ENCODE results near the gene PGBD5. TPM values are rescaled to one million over a fixed set of nuclear protein-coding genes. Genes with fewer than 3 reads are reported as not detected.
"Not testable (repeated sequence)": the region's sequence is repeated elsewhere in the genome, so short reads cannot be mapped to it uniquely, and the experiment has no call there.

Gene PGBD5
- total RNA-seq, 1 donor from 2014 or later = 1.0 TPM

DNA sequence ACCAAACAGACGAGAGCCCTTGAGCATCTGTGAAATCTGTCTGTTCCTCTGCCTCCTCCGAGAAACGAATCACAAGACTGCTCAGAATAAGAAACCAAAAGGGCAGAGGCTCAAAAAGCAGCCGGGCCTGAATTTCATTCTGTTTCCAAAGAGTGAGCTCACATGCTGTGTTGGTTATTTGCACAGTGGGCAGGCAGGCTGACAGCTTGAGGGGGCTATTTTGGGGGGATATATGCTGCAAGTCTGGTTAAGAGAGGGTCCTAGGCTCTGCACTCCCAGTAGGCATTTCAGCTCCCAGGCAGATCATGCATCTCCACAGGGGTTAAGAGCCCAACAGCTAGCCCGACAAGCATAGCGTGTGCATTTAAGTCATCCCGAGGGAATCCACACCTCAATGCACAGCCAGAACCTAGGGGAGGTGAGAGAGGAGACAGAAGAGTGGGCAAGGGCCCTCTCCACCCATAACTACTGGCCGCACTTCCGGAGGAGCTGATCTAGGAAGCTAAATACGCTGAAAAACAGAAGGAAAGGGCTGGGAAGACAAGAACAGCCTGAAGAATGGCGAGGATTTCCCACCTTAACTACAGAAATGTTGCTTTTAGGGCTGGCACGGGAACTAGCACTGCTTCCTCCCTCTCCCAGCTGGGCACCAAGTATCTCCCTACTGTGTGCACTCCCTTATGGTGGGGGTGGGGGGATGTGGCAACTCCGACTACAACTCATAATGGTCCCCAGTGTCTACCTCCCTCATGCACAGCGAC, 3.7 kb downstream of the PGBD5 start:
- no peaks in the 10 kb centered on the region for H3K36me3 Mint-ChIP-seq (ENCODE audit: unreplicated experiment)
- H3K4me1 Mint-ChIP-seq (ENCODE audit: unreplicated experiment) = peaks cover 15% of the 10 kb centered on the region
- H3K27ac Mint-ChIP-seq (ENCODE audit: unreplicated experiment) = no peak overlapping the region
- H3K27me3 Mint-ChIP-seq (ENCODE audit: unreplicated experiment) = peaks cover 63% of the 10 kb centered on the region
- DNase-seq (ENCODE audit: extremely low spot score, unreplicated experiment) = no peak
- TF ChIP-seq, protein P1, sequence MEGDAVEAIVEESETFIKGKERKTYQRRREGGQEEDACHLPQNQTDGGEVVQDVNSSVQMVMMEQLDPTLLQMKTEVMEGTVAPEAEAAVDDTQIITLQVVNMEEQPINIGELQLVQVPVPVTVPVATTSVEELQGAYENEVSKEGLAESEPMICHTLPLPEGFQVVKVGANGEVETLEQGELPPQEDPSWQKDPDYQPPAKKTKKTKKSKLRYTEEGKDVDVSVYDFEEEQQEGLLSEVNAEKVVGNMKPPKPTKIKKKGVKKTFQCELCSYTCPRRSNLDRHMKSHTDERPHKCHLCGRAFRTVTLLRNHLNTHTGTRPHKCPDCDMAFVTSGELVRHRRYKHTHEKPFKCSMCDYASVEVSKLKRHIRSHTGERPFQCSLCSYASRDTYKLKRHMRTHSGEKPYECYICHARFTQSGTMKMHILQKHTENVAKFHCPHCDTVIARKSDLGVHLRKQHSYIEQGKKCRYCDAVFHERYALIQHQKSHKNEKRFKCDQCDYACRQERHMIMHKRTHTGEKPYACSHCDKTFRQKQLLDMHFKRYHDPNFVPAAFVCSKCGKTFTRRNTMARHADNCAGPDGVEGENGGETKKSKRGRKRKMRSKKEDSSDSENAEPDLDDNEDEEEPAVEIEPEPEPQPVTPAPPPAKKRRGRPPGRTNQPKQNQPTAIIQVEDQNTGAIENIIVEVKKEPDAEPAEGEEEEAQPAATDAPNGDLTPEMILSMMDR (IDR thresholded peaks at IDR 0.05) = no peak
- no peaks in the 10 kb centered on the region for H3K9me3 Mint-ChIP-seq (ENCODE audit: unreplicated experiment)
- no peak overlapping the region for H3K4me3 Mint-ChIP-seq (ENCODE audit: unreplicated experiment)

DNA sequence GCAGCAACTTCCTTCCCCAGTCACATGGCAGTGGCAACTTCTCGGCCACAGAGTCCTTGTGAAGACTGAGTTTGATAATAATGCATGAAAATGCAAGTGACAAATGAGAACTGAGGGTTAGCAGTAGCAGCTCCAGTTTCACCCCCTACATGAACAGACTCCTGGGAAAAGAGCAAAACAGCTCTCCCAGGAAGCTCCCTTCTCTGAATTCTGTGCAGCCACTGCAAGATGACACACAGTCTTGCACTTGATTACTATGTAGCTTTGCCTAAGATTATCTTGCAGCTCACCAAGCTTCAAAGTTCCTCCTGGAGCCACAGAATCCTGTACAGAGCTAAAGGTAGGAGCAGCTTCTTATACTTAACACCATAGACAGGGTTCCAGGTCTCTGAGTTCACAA, 4.7 kb downstream of the PGBD5 start:
- H3K4me3 Mint-ChIP-seq (ENCODE audit: unreplicated experiment) = no peak overlapping the region
- TF ChIP-seq, protein P1 (IDR thresholded peaks at IDR 0.05) = no peak
- H3K4me1 Mint-ChIP-seq (ENCODE audit: unreplicated experiment) = peaks cover 11% of the 10 kb centered on the region
- peaks cover 64% of the 10 kb centered on the region for H3K27me3 Mint-ChIP-seq (ENCODE audit: unreplicated experiment)
- no peak overlapping the region for H3K27ac Mint-ChIP-seq (ENCODE audit: unreplicated experiment)
- no peak for DNase-seq (ENCODE audit: extremely low spot score, unreplicated experiment)
- H3K36me3 Mint-ChIP-seq (ENCODE audit: unreplicated experiment) = no peaks in the 10 kb centered on the region
- H3K9me3 Mint-ChIP-seq (ENCODE audit: unreplicated experiment) = no peaks in the 10 kb centered on the region

DNA sequence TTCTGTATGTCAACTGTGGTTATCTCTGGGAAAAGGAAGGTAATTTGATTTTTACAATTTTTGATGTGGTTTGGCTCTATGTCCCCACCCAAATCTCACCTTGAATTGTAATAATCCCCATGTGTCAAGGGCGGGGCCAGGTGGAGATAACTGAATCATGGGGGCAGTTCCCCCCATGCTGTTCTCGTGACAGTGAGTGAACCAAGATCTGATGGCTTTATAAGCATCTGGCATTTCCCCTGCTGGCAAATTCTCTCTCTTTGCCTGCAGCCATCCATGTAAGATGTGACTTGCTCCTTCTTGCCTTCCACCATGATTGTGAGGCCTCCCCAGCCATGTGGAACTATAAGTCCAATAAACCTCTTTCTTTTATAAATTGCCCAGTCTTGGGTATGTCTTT, 5.8 kb downstream of the PGBD5 start:
- DNase-seq (ENCODE audit: extremely low spot score, unreplicated experiment) = peak; percentile 36
- H3K9me3 Mint-ChIP-seq (ENCODE audit: unreplicated experiment) = not testable (repeated sequence)

DNA sequence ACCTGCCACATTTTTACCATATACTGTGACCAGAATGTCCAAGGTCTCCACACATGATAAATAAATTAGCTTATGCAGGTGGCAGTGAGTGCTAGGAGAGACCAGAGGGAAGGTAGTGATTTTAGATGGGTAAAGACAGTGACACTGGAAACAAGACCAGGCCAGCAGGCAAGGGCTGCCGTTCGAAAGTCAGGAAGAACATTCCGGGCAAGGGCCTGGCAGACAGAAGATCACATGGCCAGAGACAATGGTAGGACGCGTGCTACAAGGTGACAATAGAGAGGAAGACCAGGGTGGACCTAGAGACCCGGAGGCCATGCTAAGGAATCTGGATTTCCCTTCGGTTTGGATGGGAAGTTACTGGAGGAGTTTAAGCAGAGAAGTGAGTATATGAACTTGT, 9.7 kb downstream of the PGBD5 start:
- H3K9me3 Mint-ChIP-seq (ENCODE audit: unreplicated experiment) = no peaks in the 10 kb centered on the region
- peaks cover 44% of the 10 kb centered on the region for H3K27me3 Mint-ChIP-seq (ENCODE audit: unreplicated experiment)
- no peak overlapping the region for H3K4me3 Mint-ChIP-seq (ENCODE audit: unreplicated experiment)
- DNase-seq (ENCODE audit: extremely low spot score, unreplicated experiment) = no peak
- no peaks in the 10 kb centered on the region for H3K4me1 Mint-ChIP-seq (ENCODE audit: unreplicated experiment)
- no peaks in the 10 kb centered on the region for H3K36me3 Mint-ChIP-seq (ENCODE audit: unreplicated experiment)
- H3K27ac Mint-ChIP-seq (ENCODE audit: unreplicated experiment) = no peak overlapping the region
- TF ChIP-seq, protein P1 (IDR thresholded peaks at IDR 0.05) = no peak

More for the DNA sequence above, 5.8 kb downstream of the PGBD5 start:
- not testable (repeated sequence) for H3K4me3 Mint-ChIP-seq (ENCODE audit: unreplicated experiment); H3K27ac Mint-ChIP-seq (ENCODE audit: unreplicated experiment); H3K36me3 Mint-ChIP-seq (ENCODE audit: unreplicated experiment)
- peaks cover 11% of the 10 kb centered on the region for H3K4me1 Mint-ChIP-seq (ENCODE audit: unreplicated experiment)
- H3K27me3 Mint-ChIP-seq (ENCODE audit: unreplicated experiment) = peaks cover 68% of the 10 kb centered on the region

DNA sequence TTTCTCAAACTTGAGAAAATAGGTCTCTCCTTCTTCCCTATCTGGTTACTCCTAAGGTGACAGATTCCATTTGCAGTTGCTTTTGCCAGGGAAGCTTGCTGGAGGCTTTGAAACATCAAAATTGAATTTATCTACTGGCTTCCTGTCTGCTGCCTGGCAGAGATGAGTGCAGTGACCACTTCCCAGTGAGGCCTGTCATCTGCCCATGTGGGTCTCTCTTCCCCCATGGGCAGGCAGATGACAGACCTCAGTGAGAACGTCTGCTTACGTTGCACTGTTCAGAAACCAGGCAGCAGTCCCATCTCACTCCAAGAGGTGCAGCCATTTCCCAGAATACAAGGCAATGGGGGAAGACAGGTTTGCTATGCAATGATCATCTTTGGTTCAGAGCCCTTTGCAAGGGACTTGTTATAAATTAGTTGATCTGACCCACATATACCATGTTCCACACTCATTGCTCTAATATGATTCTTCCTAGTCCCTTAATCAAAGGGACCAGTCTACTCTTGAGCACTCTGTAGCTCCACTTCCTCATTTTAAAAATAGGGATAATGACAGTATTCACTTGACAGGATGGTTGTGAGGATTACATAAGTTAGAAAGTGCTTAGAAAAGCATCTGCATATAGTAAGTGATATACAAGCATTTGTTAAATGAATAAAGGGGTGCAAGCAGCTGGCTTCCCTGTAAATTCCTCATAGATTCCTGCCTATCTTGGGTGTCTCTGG, 10.6 kb downstream of the PGBD5 start:
- Mint-ChIP-seq H3K4me1 (ENCODE audit: unreplicated experiment) (no peaks in the 10 kb centered on the region), H3K9me3 (ENCODE audit: unreplicated experiment) (no peaks in the 10 kb centered on the region), H3K4me3 (ENCODE audit: unreplicated experiment) (no peak overlapping the region), H3K27ac (ENCODE audit: unreplicated experiment) (no peak overlapping the region), H3K27me3 (ENCODE audit: unreplicated experiment) (peaks cover 47% of the 10 kb centered on the region), H3K36me3 (ENCODE audit: unreplicated experiment) (no peaks in the 10 kb centered on the region)
- TF ChIP-seq, protein P1 (IDR thresholded peaks at IDR 0.05) = no peak
- DNase-seq (ENCODE audit: extremely low spot score, unreplicated experiment) = no peak
